HT-29 (cell line): ENCODE data around the gene NTN1. TPM values are rescaled to one million over a fixed set of nuclear protein-coding genes. Genes with fewer than 3 reads are reported as not detected.

Experiments used
- DNase-seq: peaks from one replicate; pipeline ENCODE4 v3.0.0-alpha.2; 2015; ENCODE audit warnings: low spot score
- total RNA-seq: library from RNA; depleted of rRNA; stranded (reverse); fragments of >200 nt; shearing (Covaris generic); gene quantifications from 2 replicates; pipeline ENCODE4 v1.2.3, GENCODE V29; 2014

NTN1 gene
- total RNA-seq, 1 experiment from 2014 or later = 0.03 TPM

- no peak for DNase-seq
Observed at GRCh38 chr17:9158544-9159452, 137.5 kb downstream of the NTN1 start.

GRCh38 chr17:9162275-9162985, 141.1 kb downstream of the NTN1 start:
- no peak for DNase-seq

GRCh38 chr17:9166788-9167187, 145.5 kb downstream of the NTN1 start:
- DNase-seq = no peak

GRCh38 chr17:9167379-9167778, 146.1 kb downstream of the NTN1 start:
- no peak for DNase-seq

GRCh38 chr17:9169116-9169515, 147.8 kb downstream of the NTN1 start:
- DNase-seq = no peak

- no peak for DNase-seq
Observed at GRCh38 chr17:9170336-9170735, 149.0 kb downstream of the NTN1 start.

- DNase-seq = no peak
Observed at GRCh38 chr17:9170853-9171252, 149.5 kb downstream of the NTN1 start.

GRCh38 chr17:9173386-9173983, 152.2 kb downstream of the NTN1 start:
- no peak for DNase-seq

- DNase-seq = no peak
Observed at GRCh38 chr17:9174312-9174711, 153.0 kb downstream of the NTN1 start.

GRCh38 chr17:9174779-9175574, 153.7 kb downstream of the NTN1 start:
- no peak for DNase-seq

- no peak for DNase-seq
Observed at GRCh38 chr17:9175700-9176467, 154.6 kb downstream of the NTN1 start.

GRCh38 chr17:9177212-9177611, 155.9 kb downstream of the NTN1 start:
- DNase-seq = no peak

- DNase-seq = no peak
Observed at GRCh38 chr17:9178319-9178718, 157.0 kb downstream of the NTN1 start.

- DNase-seq = no peak
Observed at GRCh38 chr17:9179602-9180001, 158.3 kb downstream of the NTN1 start.

GRCh38 chr17:9181640-9182039, 160.3 kb downstream of the NTN1 start:
- DNase-seq = no peak

GRCh38 chr17:9183306-9183705, 162.0 kb downstream of the NTN1 start:
- no peak for DNase-seq

- no peak for DNase-seq
Observed at GRCh38 chr17:9185142-9185541, 163.8 kb downstream of the NTN1 start.

GRCh38 chr17:9185688-9186284, 164.5 kb downstream of the NTN1 start:
- DNase-seq = no peak

- DNase-seq = no peak
Observed at GRCh38 chr17:9187828-9188227, 166.5 kb downstream of the NTN1 start.

GRCh38 chr17:9188367-9188766, 167.1 kb downstream of the NTN1 start:
- no peak for DNase-seq
